ENCODE data around the gene PRICKLE2. TPM values are rescaled to one million over a fixed set of nuclear protein-coding genes. Genes with fewer than 3 reads are reported as not detected.

PRICKLE2 gene
- total RNA-seq, 8 experiments from 2014 or later, result 2.1 to 43.1 (median 12.0) TPM

DNA sequence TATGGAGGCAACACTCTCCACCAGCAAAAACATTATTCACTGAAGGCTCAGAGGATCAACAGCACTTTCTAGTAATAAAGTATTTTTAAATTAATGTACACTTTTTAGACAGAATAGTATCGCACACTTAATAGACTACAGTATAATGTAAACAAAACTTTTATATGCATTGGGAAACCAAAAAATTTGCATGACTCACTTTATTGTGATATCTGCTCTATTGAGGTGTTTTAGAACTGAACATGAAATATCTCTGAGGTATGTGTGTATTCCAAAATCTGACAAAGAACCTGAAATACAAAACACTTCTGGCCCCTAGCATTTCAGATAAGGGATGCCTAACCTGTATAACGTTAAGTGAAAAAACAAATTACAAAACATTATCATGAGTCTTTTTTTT, 99.7 kb downstream of the PRICKLE2 start:
- Histone ChIP-seq H3K4me3 (no peak overlapping the region), H3K4me1 (replicated peaks in 1 of 2) (no peaks in the 10 kb centered on the region), H3K27ac (no peak overlapping the region)
- in situ Hi-C loops (cut with MboI; ENCODE audit: low pct_unique_long_range_greater_than_20kb in 2 of 9, low sequenced_read_pairs in 9 of 9, unreplicated experiment in 9 of 9), result no loop called here
- no peak for ATAC-seq (replicated peaks in 6 of 8)
- WGBS, 10 experiments, result 40 to 100% (median 61%) methylated on average over 1 to 2 of the region's 2 CpGs; no CpG with 5 or more reads in 1 of the 10 experiments

GRCh38 chr3:64123931-64124330, 101.3 kb downstream of the PRICKLE2 start:
- 60 to 100% (median 93%) methylated on average over 1 to 2 of the region's 2 CpGs; no CpG with 5 or more reads in 2 of the 10 experiments for WGBS, 10 experiments
- Histone ChIP-seq H3K4me3 (no peak overlapping the region), H3K27ac (no peak overlapping the region), H3K4me1 (replicated peaks in 1 of 2) (no peaks in the 10 kb centered on the region)
- in situ Hi-C loops (cut with MboI; ENCODE audit: low pct_unique_long_range_greater_than_20kb in 2 of 9, low sequenced_read_pairs in 9 of 9, unreplicated experiment in 9 of 9), result no loop called here
- no peak for ATAC-seq (replicated peaks in 6 of 8)

- Histone ChIP-seq H3K27ac (no peak overlapping the region), H3K4me3 (no peak overlapping the region), H3K4me1 (replicated peaks in 1 of 2) (no peaks in the 10 kb centered on the region)
- 20 to 100% (median 100%) methylated on average over 1 to 2 of the region's 3 CpGs; no CpG with 5 or more reads in 5 of the 10 experiments for WGBS, 10 experiments
- no peak for ATAC-seq (replicated peaks in 6 of 8)
- in situ Hi-C loops (cut with MboI; ENCODE audit: low pct_unique_long_range_greater_than_20kb in 2 of 9, low sequenced_read_pairs in 9 of 9, unreplicated experiment in 9 of 9), result no loop called here
These were observed 102.8 kb downstream of the PRICKLE2 start for GRCh38 chr3:64122476-64122875.

DNA sequence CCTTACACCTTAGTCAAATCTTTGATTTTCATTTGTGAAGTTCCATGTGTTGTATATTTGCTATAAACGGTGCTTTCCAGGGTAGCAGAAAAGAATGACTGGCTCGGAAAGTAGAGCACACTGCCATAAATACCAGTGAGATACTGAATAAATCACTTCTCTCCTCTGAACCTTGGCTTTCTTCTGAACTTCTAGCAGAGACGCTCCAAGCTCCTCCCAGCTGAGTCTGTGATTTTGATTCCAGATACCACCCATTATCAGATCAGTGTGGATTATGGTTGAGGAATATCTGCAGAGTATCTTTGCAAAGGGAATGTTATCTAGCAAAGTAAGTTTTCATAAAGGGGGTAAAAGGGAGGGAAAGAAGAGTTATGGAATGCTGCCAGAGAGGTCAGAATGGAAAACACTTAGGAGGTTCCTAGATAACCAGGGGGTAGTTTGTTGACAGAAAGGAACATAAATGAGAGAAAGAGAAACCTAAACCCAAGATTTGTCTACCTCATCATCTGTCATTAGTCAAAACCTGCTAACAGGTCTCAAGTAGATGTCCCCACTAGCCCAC, 103.4 kb downstream of the PRICKLE2 start:
- H3K4me1 ChIP-seq (replicated peaks in 1 of 2), result no peaks in the 10 kb centered on the region
- no peak overlapping the region for H3K4me3 ChIP-seq
- peak in 1 of 8 experiments; percentile 67 for ATAC-seq (replicated peaks in 6 of 8)
- in situ Hi-C loops (cut with MboI; ENCODE audit: low pct_unique_long_range_greater_than_20kb in 2 of 9, low sequenced_read_pairs in 9 of 9, unreplicated experiment in 9 of 9), result no loop called here
- no peak overlapping the region for H3K27ac ChIP-seq
- WGBS, 10 experiments, result 0 to 83% (median 58%) methylated on average over 1 to 3 of the region's 3 CpGs; no CpG with 5 or more reads in 2 of the 10 experiments

DNA sequence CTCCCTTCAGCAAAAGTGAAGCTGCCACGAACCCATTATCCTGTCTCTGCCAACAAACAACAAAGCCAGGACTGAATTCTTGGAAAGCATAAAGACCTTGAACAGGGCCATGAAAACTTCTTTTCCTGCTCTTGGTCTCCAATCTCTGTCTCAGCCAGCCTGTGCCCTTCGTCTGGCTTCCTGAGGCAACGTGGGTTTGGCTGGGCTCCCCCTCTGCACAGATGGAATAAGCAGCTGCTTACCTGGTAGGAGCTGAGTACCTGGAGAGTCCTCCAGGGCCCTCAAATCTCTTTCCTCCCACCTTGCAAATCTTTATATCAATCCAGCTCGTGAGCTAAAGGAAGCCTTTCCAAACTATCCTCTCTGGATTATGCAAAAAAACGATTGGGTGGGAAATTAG, 104.4 kb downstream of the PRICKLE2 start:
- 27 to 94% (median 60%) methylated on average over 1 to 4 of the region's 5 CpGs; no CpG with 5 or more reads in 3 of the 10 experiments for WGBS, 10 experiments
- in situ Hi-C loops (cut with MboI; ENCODE audit: low pct_unique_long_range_greater_than_20kb in 2 of 9, low sequenced_read_pairs in 9 of 9, unreplicated experiment in 9 of 9), result no loop called here
- no peak overlapping the region for H3K4me3 ChIP-seq
- no peak for ATAC-seq (replicated peaks in 6 of 8)
- H3K27ac ChIP-seq, result no peak overlapping the region
- H3K4me1 ChIP-seq (replicated peaks in 1 of 2), result no peaks in the 10 kb centered on the region

DNA sequence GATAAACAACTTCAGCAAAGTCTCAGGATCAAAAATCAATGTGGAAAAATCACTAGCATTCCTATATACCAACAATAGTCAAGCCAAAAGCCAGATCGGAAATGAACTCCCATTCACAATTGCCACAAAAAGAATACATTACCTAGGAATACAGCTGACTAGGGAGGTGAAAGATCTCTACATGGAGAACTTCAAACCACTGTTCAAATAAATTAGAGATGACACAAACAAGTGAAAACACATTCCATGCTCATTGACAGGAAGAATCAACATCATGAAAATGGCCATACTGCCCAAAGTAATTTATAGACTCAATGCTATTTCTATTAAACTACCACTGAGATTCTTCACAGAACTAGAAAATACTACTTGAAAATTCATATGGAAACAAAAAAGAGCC, 107.8 kb downstream of the PRICKLE2 start:
- in situ Hi-C loops (cut with MboI; ENCODE audit: low pct_unique_long_range_greater_than_20kb in 2 of 9, low sequenced_read_pairs in 9 of 9, unreplicated experiment in 9 of 9), result no loop called here
- H3K4me1 ChIP-seq (replicated peaks in 1 of 2), result no peaks in the 10 kb centered on the region
- no peak overlapping the region for H3K27ac ChIP-seq
- H3K4me3 ChIP-seq, result no peak overlapping the region
- 30 to 100% (median 92%) methylated on average over 1 of the region's 1 CpG; no CpG with 5 or more reads in 4 of the 10 experiments for WGBS, 10 experiments
- ATAC-seq (replicated peaks in 6 of 8), result no peak

GRCh38 chr3:64114651-64115050, 110.6 kb downstream of the PRICKLE2 start:
- Histone ChIP-seq H3K27ac (no peak overlapping the region), H3K4me1 (replicated peaks in 1 of 2) (peaks cover 7 to 8% of the 10 kb centered on the region in 2 donors), H3K4me3 (no peak overlapping the region)
- no peak for ATAC-seq (replicated peaks in 6 of 8)
- in situ Hi-C loops (cut with MboI; ENCODE audit: low pct_unique_long_range_greater_than_20kb in 2 of 9, low sequenced_read_pairs in 9 of 9, unreplicated experiment in 9 of 9), result no loop called here

DNA sequence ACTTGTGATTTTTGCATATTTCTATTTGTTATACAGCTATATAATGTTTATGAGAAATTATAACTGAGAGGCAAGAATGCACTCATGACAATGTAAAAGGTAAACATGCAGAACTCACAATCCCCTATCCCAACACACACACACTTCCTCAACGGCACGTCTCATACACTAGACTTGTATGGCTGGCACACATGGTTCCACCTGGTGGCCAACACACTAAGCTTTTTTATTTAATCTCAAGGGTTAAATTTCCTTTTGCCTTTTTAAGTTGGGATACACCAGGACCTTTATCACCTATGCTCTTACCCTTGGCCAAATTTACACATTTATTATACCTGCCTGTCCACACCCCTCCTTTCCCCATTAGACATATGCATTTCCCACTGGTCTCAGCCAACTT, 113.4 kb downstream of the PRICKLE2 start:
- H3K27ac ChIP-seq, result no peak overlapping the region

GRCh38 chr3:64111083-64111482, 114.2 kb downstream of the PRICKLE2 start:
- no peak overlapping the region for H3K4me3 ChIP-seq
- in situ Hi-C loops (cut with MboI; ENCODE audit: low pct_unique_long_range_greater_than_20kb in 2 of 9, low sequenced_read_pairs in 9 of 9, unreplicated experiment in 9 of 9), result no loop called here
- H3K4me1 ChIP-seq (replicated peaks in 1 of 2), result peaks cover 33 to 41% of the 10 kb centered on the region in 2 donors
- 96 to 100% (median 100%) methylated on average over 1 to 2 of the region's 2 CpGs; no CpG with 5 or more reads in 1 of the 10 experiments for WGBS, 10 experiments
- H3K27ac ChIP-seq, result no peak overlapping the region
- ATAC-seq (replicated peaks in 6 of 8), result no peak

More for the DNA sequence above, 113.4 kb downstream of the PRICKLE2 start:
- Histone ChIP-seq H3K4me1 (replicated peaks in 1 of 2) (peaks cover 26 to 33% of the 10 kb centered on the region in 2 donors), H3K4me3 (no peak overlapping the region)
- ATAC-seq (replicated peaks in 6 of 8), result no peak
- 42 to 100% (median 58%) methylated on average over 2 of the region's 2 CpGs; no CpG with 5 or more reads in 4 of the 10 experiments for WGBS, 10 experiments
- in situ Hi-C loops (cut with MboI; ENCODE audit: low pct_unique_long_range_greater_than_20kb in 2 of 9, low sequenced_read_pairs in 9 of 9, unreplicated experiment in 9 of 9), result no loop called here

GRCh38 chr3:64110071-64110470, 115.2 kb downstream of the PRICKLE2 start:
- peaks cover 37 to 43% of the 10 kb centered on the region in 2 donors for H3K4me1 ChIP-seq (replicated peaks in 1 of 2)
- no peak overlapping the region for H3K4me3 ChIP-seq
- H3K27ac ChIP-seq, result no peak overlapping the region
- WGBS, 10 experiments, result 0 to 29% (median 13%) methylated on average over 1 of the region's 1 CpG; no CpG with 5 or more reads in 5 of the 10 experiments
- in situ Hi-C loops (cut with MboI; ENCODE audit: low pct_unique_long_range_greater_than_20kb in 2 of 9, low sequenced_read_pairs in 9 of 9, unreplicated experiment in 9 of 9), result no loop called here
- peak in 2 of 8 experiments; percentile 4 to 39 for ATAC-seq (replicated peaks in 6 of 8)

- Histone ChIP-seq H3K4me1 (replicated peaks in 1 of 2) (peaks cover 37 to 43% of the 10 kb centered on the region in 2 donors), H3K4me3 (no peak overlapping the region), H3K27ac (peak overlapping the region in 1 of 2 donors; percentile 13)
- ATAC-seq (replicated peaks in 6 of 8), result peak; percentile 58 to 97 (median 90)
- 0 to 100% (median 56%) methylated on average over 1 of the region's 1 CpG; no CpG with 5 or more reads in 6 of the 10 experiments for WGBS, 10 experiments
- in situ Hi-C loops (cut with MboI; ENCODE audit: low pct_unique_long_range_greater_than_20kb in 2 of 9, low sequenced_read_pairs in 9 of 9, unreplicated experiment in 9 of 9), result no loop called here
These were observed 115.8 kb downstream of the PRICKLE2 start for GRCh38 chr3:64109438-64109837.

DNA sequence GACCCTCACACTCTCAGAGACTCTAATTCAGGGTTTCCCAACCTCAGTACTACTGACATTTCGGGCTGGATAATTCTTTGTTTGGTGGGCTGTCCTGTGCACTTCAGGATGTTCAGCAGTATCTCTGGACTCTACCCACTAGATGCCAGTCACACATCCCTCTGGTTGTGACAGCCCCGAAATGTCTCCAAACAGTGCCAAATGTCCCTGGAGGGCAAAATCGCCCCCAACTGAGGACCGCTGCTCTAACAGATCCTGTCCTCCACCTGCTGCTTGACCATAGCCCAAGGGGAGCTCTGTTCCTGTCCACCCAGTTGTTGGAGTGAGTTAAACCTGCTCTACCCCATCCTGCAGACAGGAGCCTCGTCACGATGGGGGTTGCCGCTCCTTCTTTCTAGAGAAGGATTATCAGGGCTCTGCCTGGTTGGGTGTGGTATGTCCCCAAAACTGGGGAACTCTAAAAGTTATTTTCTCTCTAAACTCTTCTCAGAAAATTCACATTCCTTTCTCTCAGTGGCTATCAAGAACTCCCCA, 116.4 kb downstream of the PRICKLE2 start:
- peak overlapping the region in 1 of 2 donors; percentile 13 for H3K27ac ChIP-seq
- in situ Hi-C loops (cut with MboI; ENCODE audit: low pct_unique_long_range_greater_than_20kb in 2 of 9, low sequenced_read_pairs in 9 of 9, unreplicated experiment in 9 of 9), result no loop called here
- WGBS, 10 experiments, result 77 to 100% (median 90%) methylated on average over 1 to 6 of the region's 7 CpGs; no CpG with 5 or more reads in 4 of the 10 experiments

GRCh38 chr3:64108231-64108630, 117.0 kb downstream of the PRICKLE2 start:
- 53 to 100% (median 90%) methylated on average over 2 to 7 of the region's 9 CpGs; no CpG with 5 or more reads in 1 of the 10 experiments for WGBS, 10 experiments
- Histone ChIP-seq H3K27ac (no peak overlapping the region), H3K4me3 (no peak overlapping the region), H3K4me1 (replicated peaks in 1 of 2) (peaks cover 37 to 43% of the 10 kb centered on the region in 2 donors)
- in situ Hi-C loops (cut with MboI; ENCODE audit: low pct_unique_long_range_greater_than_20kb in 2 of 9, low sequenced_read_pairs in 9 of 9, unreplicated experiment in 9 of 9), result no loop called here
- no peak for ATAC-seq (replicated peaks in 6 of 8)

More for the DNA sequence above, 116.4 kb downstream of the PRICKLE2 start:
- no peak for ATAC-seq (replicated peaks in 6 of 8)
- H3K4me1 ChIP-seq (replicated peaks in 1 of 2), result peaks cover 37 to 43% of the 10 kb centered on the region in 2 donors
- H3K4me3 ChIP-seq, result no peak overlapping the region

Measured in motor neuron (in vitro differentiated cells).